ENCODE data around the gene DNAJC7. TPM values are rescaled to one million over a fixed set of nuclear protein-coding genes. Genes with fewer than 3 reads are reported as not detected.

The DNAJC7 gene
- total RNA-seq, 1 donor from 2014 or later: 82.0 TPM

- intact Hi-C loops (cut with DNase I): no loop called here
- DNase-seq: no peak
- H3K36me3 ChIP-seq: no peaks in the 10 kb centered on the region
- H3K9me3 ChIP-seq: no peaks in the 10 kb centered on the region
- no peak for ATAC-seq
- no peak overlapping the region for H3K4me3 ChIP-seq
- peaks cover 16% of the 10 kb centered on the region for H3K4me1 ChIP-seq
- peaks cover 5% of the 10 kb centered on the region for H3K27me3 ChIP-seq (ENCODE audit: low read depth)
- H3K27ac ChIP-seq: no peak overlapping the region
- TF ChIP-seq CTCF (IDR thresholded peaks at IDR 0.05): no peak
Observed at GRCh38 chr17:42053731-42054500, 36.7 kb upstream of the DNAJC7 start.

GRCh38 chr17:42052346-42052877 is 35.2 kb upstream of the DNAJC7 start:
- no peak for ATAC-seq
- H3K4me1 ChIP-seq: peaks cover 16% of the 10 kb centered on the region
- intact Hi-C loops (cut with DNase I): no loop called here
- H3K36me3 ChIP-seq: no peaks in the 10 kb centered on the region
- H3K27ac ChIP-seq: no peak overlapping the region
- H3K9me3 ChIP-seq: no peaks in the 10 kb centered on the region
- H3K4me3 ChIP-seq: no peak overlapping the region
- H3K27me3 ChIP-seq (ENCODE audit: low read depth): peaks cover 5% of the 10 kb centered on the region
- DNase-seq: no peak
- TF ChIP-seq CTCF (IDR thresholded peaks at IDR 0.05): no peak

- peaks cover 16% of the 10 kb centered on the region for H3K4me1 ChIP-seq
- ATAC-seq (no peak), DNase-seq (no peak)
- H3K4me3 ChIP-seq: no peak overlapping the region
- no peak overlapping the region for H3K27ac ChIP-seq
- intact Hi-C loops (cut with DNase I): no loop called here
- H3K9me3 ChIP-seq: no peaks in the 10 kb centered on the region
- TF ChIP-seq CTCF (IDR thresholded peaks at IDR 0.05): no peak
- H3K36me3 ChIP-seq: no peaks in the 10 kb centered on the region
- peaks cover 5% of the 10 kb centered on the region for H3K27me3 ChIP-seq (ENCODE audit: low read depth)
Observed at GRCh38 chr17:42051645-42052044, 34.4 kb upstream of the DNAJC7 start.

- H3K4me3 ChIP-seq: peak overlapping the region; percentile 73
- H3K27ac ChIP-seq: no peak overlapping the region
- no peak for TF ChIP-seq CTCF (IDR thresholded peaks at IDR 0.05)
- H3K36me3 ChIP-seq: no peaks in the 10 kb centered on the region
- H3K27me3 ChIP-seq (ENCODE audit: low read depth): peaks cover 5% of the 10 kb centered on the region
- H3K4me1 ChIP-seq: peaks cover 16% of the 10 kb centered on the region
- no peak for ATAC-seq
- DNase-seq: no peak
- no peaks in the 10 kb centered on the region for H3K9me3 ChIP-seq
- intact Hi-C loops (cut with DNase I): no loop called here
Observed at GRCh38 chr17:42051013-42051400, 33.8 kb upstream of the DNAJC7 start.

GRCh38 chr17:42050393-42051012 is 33.3 kb upstream of the DNAJC7 start, which contains the start of gene C17orf113:
TSS of gene C17orf113 (minus strand) at chr17:42050601. CDS start at chr17:42043376, 7,225 bp downstream.
- no peaks in the 10 kb centered on the region for H3K9me3 ChIP-seq
- intact Hi-C loops (cut with DNase I): no loop called here
- H3K27me3 ChIP-seq (ENCODE audit: low read depth): peaks cover 5% of the 10 kb centered on the region
- TF ChIP-seq CTCF (IDR thresholded peaks at IDR 0.05): peak; percentile 35
- H3K4me1 ChIP-seq: peaks cover 16% of the 10 kb centered on the region
- DNase-seq (peak; percentile 71), ATAC-seq (peak; percentile 83 to 91)
- peak within 1 kb of the TSS; percentile 36 for H3K27ac ChIP-seq
- no peaks in the 10 kb centered on the region for H3K36me3 ChIP-seq
- H3K4me3 ChIP-seq: peak within 1 kb of the TSS; percentile 73
